Measurements from ENCODE around the gene RAB8B.

Gene RAB8B

GRCh38 chr15:63210151-63211091 is 21.0 kb downstream of the RAB8B start (continued):
- TF ChIP-seq ZNF114 (tag by site-specific recombination; IDR thresholded peaks at IDR 0.05) (no peak), ZNF530 (tag by site-specific recombination; IDR thresholded peaks at IDR 0.05; ENCODE audit: low read depth) (no peak), ZNF830 (tag by site-specific recombination; IDR thresholded peaks at IDR 0.05; ENCODE audit: low read depth) (no peak)

- Histone ChIP-seq H3K36me3 (ENCODE audit: control insufficient read depth in 2 of 2, insufficient read depth in 1 of 2, low read length in 2 of 2) (no peaks in the 10 kb centered on the region), H3K27ac (ENCODE audit: extremely low read depth, low read depth, low read length) (no peak overlapping the region), H3K4me1 (ENCODE audit: control insufficient read depth, insufficient read depth, low read length) (peaks cover 4% of the 10 kb centered on the region), H3K9me3 (ENCODE audit: control insufficient read depth, insufficient read depth, low read depth, low read length) (no peaks in the 10 kb centered on the region), H3K4me3 (ENCODE audit: low read depth, low read length) (no peak overlapping the region)
- ChIA-PET POLR2A (no interaction called here), CTCF (interaction anchor here (0.6 kb wide), 1 partner anchor 9 kb away, joined by 4 read pairs; no protein-coding TSS in a partner anchor)
- no peak for TF ChIP-seq TRIM28 (IDR thresholded peaks at IDR 0.05; ENCODE audit: borderline replicate concordance, low read length)
- no peak for TF ChIP-seq ZNF561 (tag by site-specific recombination; IDR thresholded peaks at IDR 0.05; ENCODE audit: borderline replicate concordance)
- TF ChIP-seq ZNF449 (tag by site-specific recombination; IDR thresholded peaks at IDR 0.05): no peak
- TF ChIP-seq ZNF580 (tag by site-specific recombination; IDR thresholded peaks at IDR 0.05): 0 out of 2 replicates have a peak, but pooled peaks have one; percentile 5
- no peak for TF ChIP-seq ZNF335 (tag by site-specific recombination; conservative IDR thresholded peaks at IDR 0.05)
- no peak for TF ChIP-seq SP2 (tag by site-specific recombination; IDR thresholded peaks at IDR 0.05)
- peak; percentile 67; the same call in 1 of the 2 replicates for TF ChIP-seq PRDM6 (tag by site-specific recombination; IDR thresholded peaks at IDR 0.05)
- no peak for TF ChIP-seq ZNF292 (tag by site-specific recombination; IDR thresholded peaks at IDR 0.05; ENCODE audit: borderline replicate concordance, low read depth)
- no peak for TF ChIP-seq ZSCAN18 (tag by site-specific recombination; IDR thresholded peaks at IDR 0.05)
These were observed 21.7 kb downstream of the RAB8B start for GRCh38 chr15:63211092-63211490.

- ChIA-PET CTCF (interaction anchor here (0.6 kb wide), 1 partner anchor 10 kb away, joined by 4 read pairs; no protein-coding TSS in a partner anchor), POLR2A (no interaction called here)
- H3K4me3 ChIP-seq (ENCODE audit: low read depth, low read length): no peak overlapping the region
- H3K27ac ChIP-seq (ENCODE audit: extremely low read depth, low read depth, low read length): no peak overlapping the region; the same call in 1 of the 2 replicates
- no peaks in the 10 kb centered on the region for H3K9me3 ChIP-seq (ENCODE audit: control insufficient read depth, insufficient read depth, low read depth, low read length)
- H3K4me1 ChIP-seq (ENCODE audit: control insufficient read depth, insufficient read depth, low read length): peaks cover 4% of the 10 kb centered on the region
- no peaks in the 10 kb centered on the region for H3K36me3 ChIP-seq (ENCODE audit: control insufficient read depth in 2 of 2, insufficient read depth in 1 of 2, low read length in 2 of 2)
- TF ChIP-seq ZNF692 (tag by site-specific recombination; IDR thresholded peaks at IDR 0.05) (no peak), ZNF214 (tag by site-specific recombination; IDR thresholded peaks at IDR 0.05; ENCODE audit: borderline replicate concordance) (no peak), ZNF473 (tag by site-specific recombination; IDR thresholded peaks at IDR 0.05) (no peak), ZNF830 (tag by site-specific recombination; IDR thresholded peaks at IDR 0.05; ENCODE audit: low read depth) (no peak), ZNF335 (tag by site-specific recombination; conservative IDR thresholded peaks at IDR 0.05) (no peak), ZNF140 (tag by site-specific recombination; IDR thresholded peaks at IDR 0.05) (no peak), ZNF48 (tag by site-specific recombination; IDR thresholded peaks at IDR 0.05) (no peak), ZNF664 (tag by site-specific recombination; IDR thresholded peaks at IDR 0.05) (no peak), ZNF624 (tag by site-specific recombination; IDR thresholded peaks at IDR 0.05) (no peak), ZNF791 (tag by site-specific recombination; IDR thresholded peaks at IDR 0.05) (no peak), TRIM28 (IDR thresholded peaks at IDR 0.05; ENCODE audit: borderline replicate concordance, low read length) (no peak), ZSCAN4 (tag by site-specific recombination; IDR thresholded peaks at IDR 0.05) (no peak), ZBTB6 (tag by site-specific recombination; IDR thresholded peaks at IDR 0.05) (no peak)
These were observed 22.1 kb downstream of the RAB8B start for GRCh38 chr15:63211549-63211948.
